ENCODE results near the gene BHLHE23.

BHLHE23 gene

DNA sequence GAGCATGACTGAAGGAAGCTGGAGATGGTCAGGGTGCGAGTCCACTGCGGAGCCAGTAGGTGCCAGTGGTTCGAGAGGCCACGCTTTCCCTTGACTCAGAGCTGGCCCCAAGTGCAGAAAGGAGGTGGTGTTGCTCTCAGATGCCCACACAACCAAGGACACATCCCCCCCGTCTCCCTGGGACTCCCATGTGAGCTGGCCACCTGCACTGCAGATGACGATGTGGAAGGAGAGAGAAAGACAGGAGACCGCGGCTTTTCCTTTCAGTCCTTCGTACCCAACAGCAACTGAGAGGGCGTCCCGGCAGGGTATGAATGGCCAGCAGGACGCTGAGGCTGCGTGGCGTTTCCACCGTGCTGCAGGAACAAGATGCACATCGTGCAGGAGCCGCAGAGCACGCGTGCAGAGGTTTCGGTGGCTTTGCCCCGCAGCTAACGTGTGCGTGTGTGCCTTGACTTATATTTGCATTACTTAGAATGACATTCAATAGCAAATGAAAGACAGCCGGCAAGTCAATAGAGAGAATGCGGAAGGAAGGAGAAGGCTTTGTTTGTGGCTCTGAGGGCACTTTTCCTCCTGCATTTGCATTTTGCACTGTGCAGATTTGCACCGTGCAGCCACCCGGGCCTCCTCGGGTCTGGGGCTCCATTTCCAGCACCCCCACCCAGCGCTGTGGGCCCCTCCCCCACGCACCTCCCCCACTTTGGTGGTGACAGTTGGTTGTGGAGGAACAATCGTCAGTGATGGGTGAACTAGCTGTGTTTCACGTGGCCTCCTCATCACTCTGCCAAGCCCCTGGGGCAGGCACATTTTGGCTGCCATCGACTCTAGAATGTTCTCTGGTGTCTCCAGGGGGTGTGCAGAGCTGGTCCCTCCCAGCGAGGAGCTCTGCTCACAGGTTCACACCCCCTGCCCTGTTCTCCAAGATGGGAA is 26.4 kb upstream of the BHLHE23 start:
- TF ChIP-seq, protein P1, sequence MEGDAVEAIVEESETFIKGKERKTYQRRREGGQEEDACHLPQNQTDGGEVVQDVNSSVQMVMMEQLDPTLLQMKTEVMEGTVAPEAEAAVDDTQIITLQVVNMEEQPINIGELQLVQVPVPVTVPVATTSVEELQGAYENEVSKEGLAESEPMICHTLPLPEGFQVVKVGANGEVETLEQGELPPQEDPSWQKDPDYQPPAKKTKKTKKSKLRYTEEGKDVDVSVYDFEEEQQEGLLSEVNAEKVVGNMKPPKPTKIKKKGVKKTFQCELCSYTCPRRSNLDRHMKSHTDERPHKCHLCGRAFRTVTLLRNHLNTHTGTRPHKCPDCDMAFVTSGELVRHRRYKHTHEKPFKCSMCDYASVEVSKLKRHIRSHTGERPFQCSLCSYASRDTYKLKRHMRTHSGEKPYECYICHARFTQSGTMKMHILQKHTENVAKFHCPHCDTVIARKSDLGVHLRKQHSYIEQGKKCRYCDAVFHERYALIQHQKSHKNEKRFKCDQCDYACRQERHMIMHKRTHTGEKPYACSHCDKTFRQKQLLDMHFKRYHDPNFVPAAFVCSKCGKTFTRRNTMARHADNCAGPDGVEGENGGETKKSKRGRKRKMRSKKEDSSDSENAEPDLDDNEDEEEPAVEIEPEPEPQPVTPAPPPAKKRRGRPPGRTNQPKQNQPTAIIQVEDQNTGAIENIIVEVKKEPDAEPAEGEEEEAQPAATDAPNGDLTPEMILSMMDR (conservative IDR thresholded peaks at IDR 0.05), result no peak

GRCh38 chr20:63032026-63032800 is 25.4 kb upstream of the BHLHE23 start:
- peak overlapping the region; percentile 26; the same call in 1 of the 2 replicates for H3K27ac ChIP-seq
- TF ChIP-seq, protein P1 (conservative IDR thresholded peaks at IDR 0.05), result no peak

More for the DNA sequence above, 26.4 kb upstream of the BHLHE23 start:
- peak overlapping the region; percentile 26; the same call in 1 of the 2 replicates for H3K27ac ChIP-seq

DNA sequence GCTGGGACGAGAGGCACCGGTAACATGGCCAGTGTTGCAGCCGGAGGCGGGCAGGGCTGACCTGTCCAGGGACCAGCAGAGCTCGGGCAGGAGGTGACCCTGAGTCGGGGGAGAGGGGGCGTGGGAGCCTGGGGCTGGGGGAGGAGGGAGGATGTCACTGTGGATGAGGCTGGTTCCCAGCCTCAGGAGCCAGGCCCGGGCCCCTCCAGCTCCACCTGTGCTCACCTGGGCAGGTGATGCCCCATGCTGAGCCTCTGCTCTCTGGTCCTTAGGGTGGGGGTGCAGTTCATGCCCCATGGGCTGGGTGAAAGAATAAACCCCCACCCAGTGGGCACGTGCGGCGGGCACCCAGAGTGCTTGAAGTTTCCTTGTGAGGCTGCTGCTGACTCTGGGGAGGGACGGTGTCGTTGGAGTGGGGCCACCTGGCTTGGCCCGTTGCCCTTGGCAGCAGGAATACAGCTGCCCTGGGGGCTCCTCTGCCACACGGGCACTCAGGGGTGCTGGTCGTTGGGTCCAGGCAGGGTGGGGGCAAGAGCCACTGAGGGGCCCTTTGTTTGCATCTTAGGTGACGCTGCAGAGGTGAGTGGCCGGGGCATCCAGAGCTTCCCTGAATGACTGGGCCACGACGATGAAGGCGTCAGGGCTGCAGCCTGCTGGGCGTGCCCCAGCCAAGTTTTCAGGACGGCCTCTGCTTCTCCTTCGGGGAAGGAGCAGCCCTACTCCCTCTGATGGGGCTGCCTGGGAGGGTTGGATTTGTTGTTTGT is 24.7 kb upstream of the BHLHE23 start:
- TF ChIP-seq, protein P1 (conservative IDR thresholded peaks at IDR 0.05), result no peak
- no peak overlapping the region for H3K27ac ChIP-seq

DNA sequence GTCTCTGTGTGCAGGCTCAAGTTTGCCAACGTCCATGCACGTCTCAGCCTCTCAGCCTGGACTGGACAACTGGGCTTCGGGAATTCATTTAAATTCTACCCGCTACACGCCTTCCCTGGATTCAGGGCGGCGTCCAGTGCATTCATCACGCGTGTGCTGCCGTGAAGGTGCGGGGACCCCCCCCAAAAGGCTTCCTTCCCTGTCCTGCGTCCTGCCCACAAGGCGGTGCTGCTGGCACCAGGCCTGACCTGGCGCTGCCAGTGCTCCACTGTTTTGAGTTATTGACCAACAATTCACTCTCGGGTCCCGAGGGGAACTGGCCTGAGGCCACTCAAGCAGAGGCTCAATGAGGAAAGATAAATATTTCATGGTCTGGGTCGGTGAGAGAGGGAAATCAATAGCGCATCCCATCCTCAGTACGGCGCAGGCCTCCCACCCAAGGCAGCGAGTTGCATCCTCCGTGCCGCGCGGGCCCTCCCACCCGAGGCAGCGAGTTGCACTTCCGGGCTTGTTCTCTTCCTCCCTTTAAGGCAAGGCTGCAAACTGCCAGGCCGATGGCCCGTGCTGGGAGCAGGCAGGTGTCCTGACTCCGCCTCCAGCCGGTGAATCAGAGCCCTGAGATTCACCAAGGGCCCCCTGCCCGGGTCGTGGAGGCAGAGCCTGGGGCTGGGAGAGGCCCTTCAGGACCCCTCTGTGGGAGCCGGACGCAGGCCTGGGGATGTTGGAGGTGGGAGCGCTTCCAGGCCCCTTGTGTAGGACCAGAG is 22.8 kb upstream of the BHLHE23 start:
- no peak overlapping the region for H3K27ac ChIP-seq
- TF ChIP-seq, protein P1 (conservative IDR thresholded peaks at IDR 0.05), result no peak

DNA sequence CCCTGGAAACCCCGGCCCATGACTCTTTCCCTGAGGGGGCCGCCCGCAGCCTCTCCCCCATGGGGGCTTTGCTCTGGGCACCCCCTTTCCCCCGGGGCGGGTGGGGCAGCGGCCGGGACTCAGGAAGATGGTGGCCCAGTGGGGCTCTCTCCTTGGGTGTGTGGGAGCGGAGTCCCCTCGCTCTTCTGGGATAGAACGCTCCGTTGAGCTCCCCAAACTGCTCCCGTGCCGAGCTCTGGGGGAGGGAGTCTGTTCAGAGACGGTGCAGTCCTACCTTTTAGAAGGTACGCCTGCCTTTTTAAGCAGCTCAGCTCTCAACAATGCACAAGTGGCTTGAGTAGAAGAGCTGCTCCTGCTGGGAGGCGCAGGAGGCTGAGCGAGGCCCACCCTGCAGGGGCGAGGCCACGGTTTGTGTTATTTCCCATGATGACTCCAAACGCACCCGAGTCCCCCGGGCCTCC is 21.7 kb upstream of the BHLHE23 start:
- TF ChIP-seq, protein P1 (conservative IDR thresholded peaks at IDR 0.05), result no peak; the same call in 1 of the 2 replicates

DNA sequence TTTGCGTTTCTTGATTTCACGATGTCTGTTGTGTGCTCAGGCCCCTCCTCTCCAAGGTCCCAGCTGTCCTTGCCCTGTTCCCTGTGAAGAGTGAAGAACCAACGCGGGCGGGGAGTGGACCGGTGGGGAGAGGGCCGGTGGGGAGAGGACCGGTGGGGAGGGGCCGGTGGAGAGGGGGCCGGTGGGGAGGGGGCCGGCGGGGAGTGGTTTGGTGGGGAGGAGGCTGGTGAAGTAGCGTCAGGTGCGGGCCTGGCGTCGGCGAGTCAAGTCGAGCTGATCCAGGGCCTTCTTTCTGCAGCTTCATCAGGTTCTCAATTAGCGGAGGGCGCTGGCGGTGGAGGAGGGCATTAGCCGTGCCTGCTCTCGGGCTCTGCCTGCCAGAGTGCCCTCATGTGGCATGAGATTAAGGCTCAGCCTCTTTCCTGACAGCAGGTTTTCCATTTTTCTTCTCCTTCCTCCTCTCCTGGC is 21.2 kb upstream of the BHLHE23 start:
- H3K27ac ChIP-seq, result no peak overlapping the region
- TF ChIP-seq, protein P1 (conservative IDR thresholded peaks at IDR 0.05), result peak; percentile 35

More for the DNA sequence above, 21.7 kb upstream of the BHLHE23 start:
- H3K27ac ChIP-seq, result no peak overlapping the region

All from VCaP (cell line).